NB4 (cell line): ENCODE results near the gene RAB8A.
A peak's percentile ranks its signal among the peaks of the same experiment; 100 is the strongest.

Experiments used
- POLR2A ChIP-seq: IDR thresholded peaks from 2 replicates; pipeline ENCODE4 v1.6.1; 2011; ENCODE audit warnings: mild to moderate bottlenecking; ENCODE audit not compliant: insufficient read length; ENCODE audit errors: extremely low read depth
- TF ChIP-seq, protein P1 (sequence below): IDR thresholded peaks from one replicate; pipeline ENCODE4 v1.5.1; 2012; ENCODE audit warnings: low read depth, low read length

- TF ChIP-seq POLR2A = no peak
- TF ChIP-seq, protein P1, sequence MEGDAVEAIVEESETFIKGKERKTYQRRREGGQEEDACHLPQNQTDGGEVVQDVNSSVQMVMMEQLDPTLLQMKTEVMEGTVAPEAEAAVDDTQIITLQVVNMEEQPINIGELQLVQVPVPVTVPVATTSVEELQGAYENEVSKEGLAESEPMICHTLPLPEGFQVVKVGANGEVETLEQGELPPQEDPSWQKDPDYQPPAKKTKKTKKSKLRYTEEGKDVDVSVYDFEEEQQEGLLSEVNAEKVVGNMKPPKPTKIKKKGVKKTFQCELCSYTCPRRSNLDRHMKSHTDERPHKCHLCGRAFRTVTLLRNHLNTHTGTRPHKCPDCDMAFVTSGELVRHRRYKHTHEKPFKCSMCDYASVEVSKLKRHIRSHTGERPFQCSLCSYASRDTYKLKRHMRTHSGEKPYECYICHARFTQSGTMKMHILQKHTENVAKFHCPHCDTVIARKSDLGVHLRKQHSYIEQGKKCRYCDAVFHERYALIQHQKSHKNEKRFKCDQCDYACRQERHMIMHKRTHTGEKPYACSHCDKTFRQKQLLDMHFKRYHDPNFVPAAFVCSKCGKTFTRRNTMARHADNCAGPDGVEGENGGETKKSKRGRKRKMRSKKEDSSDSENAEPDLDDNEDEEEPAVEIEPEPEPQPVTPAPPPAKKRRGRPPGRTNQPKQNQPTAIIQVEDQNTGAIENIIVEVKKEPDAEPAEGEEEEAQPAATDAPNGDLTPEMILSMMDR = peak; percentile 94
Observed at GRCh38 chr19:16062789-16063188, 48.9 kb upstream of the RAB8A start.
